CD14-positive monocyte (primary cell): ENCODE measurements around the gene TCAIM. TPM values are rescaled to one million over a fixed set of nuclear protein-coding genes. Genes with fewer than 3 reads are reported as not detected.

Source experiments
- DNase-seq, 3 donors: peaks; one replicate each; pipeline ENCODE4 v3.0.0-alpha.2; 2011 to 2022
- H2AFZ ChIP-seq: 2 replicates; pipeline ENCODE4 v1.6.0; 2012; ENCODE audit warnings: mild to moderate bottlenecking, low read depth, low read length, inconsistent platforms; ENCODE audit not compliant: insufficient read depth, poor library complexity, severe bottlenecking
- H3K27ac ChIP-seq, 2 donors: 1 replicate in 1 of 2; 2 replicates in 1 of 2; pipeline ENCODE4 v1.5.1; 2012 to 2013; ENCODE audit warnings: low read length in 2 of 2, control low read depth in 1 of 2, inconsistent platforms in 1 of 2, low read depth in 1 of 2, mild to moderate bottlenecking in 1 of 2
- H3K27me3 ChIP-seq, 2 donors: one replicate each; pipeline versions ENCODE4 v1.6.0 to v1.6.1; 2011 to 2013; ENCODE audit warnings: low read length in 2 of 2; ENCODE audit not compliant: control insufficient read depth in 2 of 2, insufficient read depth in 2 of 2
- H3K36me3 ChIP-seq, 2 donors: replicated peaks in 1 of 2; 1 replicate in 1 of 2; 2 replicates in 1 of 2; pipeline versions ENCODE4 v1.5.1 to v1.6.1; 2012 to 2013; ENCODE audit warnings: low read length in 2 of 2, control low read depth in 1 of 2, inconsistent platforms in 1 of 2, mild to moderate bottlenecking in 1 of 2; ENCODE audit not compliant: insufficient read depth in 2 of 2, control insufficient read depth in 1 of 2
- H3K4me1 ChIP-seq, 2 donors: 1 replicate in 1 of 2; 2 replicates in 1 of 2; pipeline versions ENCODE4 v1.5.1 to v1.6.1; 2012 to 2013; ENCODE audit warnings: low read length in 2 of 2, control low read depth in 1 of 2, inconsistent platforms in 1 of 2, mild to moderate bottlenecking in 1 of 2, moderate library complexity in 1 of 2; ENCODE audit not compliant: insufficient read depth in 2 of 2, control insufficient read depth in 1 of 2
- H3K4me2 ChIP-seq: replicated peaks from 2 replicates; pipeline ENCODE3; 2012; ENCODE audit warnings: low read length, moderate library complexity, mild to moderate bottlenecking; ENCODE audit not compliant: poor library complexity, severe bottlenecking; ENCODE audit errors: extremely low read depth
- H3K4me3 ChIP-seq, 3 experiments: fragments of 200-600 bp in 1 of 3; sonication (generic) in 1 of 3; replicated peaks in 1 of 3; 1 replicate in 2 of 3; 2 replicates in 1 of 3; pipeline ENCODE4 v1.5.1; 2011 to 2013; ENCODE audit warnings: low read length in 3 of 3, mild to moderate bottlenecking in 3 of 3, control low read depth in 2 of 3, low read depth in 2 of 3, inconsistent platforms in 1 of 3, moderate library complexity in 1 of 3
- H3K79me2 ChIP-seq: 2 replicates; pipeline ENCODE4 v1.6.0; 2012; ENCODE audit warnings: mild to moderate bottlenecking, control low read depth, inconsistent platforms, low read length, moderate library complexity; ENCODE audit not compliant: insufficient read depth
- H3K9ac ChIP-seq: 2 replicates; pipeline ENCODE4 v1.6.0; 2017; ENCODE audit warnings: low read length, mild to moderate bottlenecking; ENCODE audit not compliant: insufficient read depth, poor library complexity, severe bottlenecking
- H3K9me3 ChIP-seq, 2 donors: replicated peaks in 1 of 2; 1 replicate in 1 of 2; 2 replicates in 1 of 2; pipeline versions ENCODE4 v1.5.1 to v1.6.1; 2012 to 2013; ENCODE audit warnings: low read length in 2 of 2, control low read depth in 1 of 2; ENCODE audit not compliant: control insufficient read depth in 1 of 2, insufficient read depth in 1 of 2
- H4K20me1 ChIP-seq: 2 replicates; pipeline ENCODE4 v1.6.0; 2012; ENCODE audit warnings: mild to moderate bottlenecking, low read length, control low read depth, moderate library complexity; ENCODE audit not compliant: insufficient read depth
- H3K27ac Mint-ChIP-seq, 7 donors: one replicate each; pipeline ENCODE4 v1.8.0; 2020; ENCODE audit warnings: mild to moderate bottlenecking in 7 of 7, mixed read lengths in 7 of 7, moderate library complexity in 6 of 7, inconsistent platforms in 2 of 7
- H3K27me3 Mint-ChIP-seq, 3 donors: one replicate each; pipeline ENCODE4 v1.8.0; 2021 to 2022; ENCODE audit warnings: low read depth in 3 of 3, mild to moderate bottlenecking in 3 of 3, mixed read lengths in 3 of 3, moderate library complexity in 3 of 3, inconsistent platforms in 1 of 3
- H3K36me3 Mint-ChIP-seq, 2 donors: one replicate each; pipeline ENCODE4 v1.8.0; 2020; ENCODE audit warnings: mixed read lengths in 2 of 2, inconsistent platforms in 1 of 2, mild to moderate bottlenecking in 1 of 2
- H3K4me1 Mint-ChIP-seq: one replicate; pipeline ENCODE4 v1.8.0; 2020; ENCODE audit warnings: mild to moderate bottlenecking, mixed read lengths
- H3K4me3 Mint-ChIP-seq, 2 donors: one replicate each; pipeline ENCODE4 v1.8.0; 2020; ENCODE audit warnings: mild to moderate bottlenecking in 2 of 2, mixed read lengths in 2 of 2, moderate library complexity in 1 of 2
- H3K9me3 Mint-ChIP-seq, 7 donors: one replicate each; pipeline ENCODE4 v1.8.0; 2020 to 2022; ENCODE audit warnings: mixed read lengths in 7 of 7, mild to moderate bottlenecking in 6 of 7, moderate library complexity in 6 of 7, inconsistent platforms in 2 of 7
- CTCF ChIP-seq: fragments of 200-600 bp; IDR thresholded peaks from one replicate; pipeline ENCODE4 v1.8.0; 2022; ENCODE audit warnings: antibody characterized with exemption, mild to moderate bottlenecking
- WGBS: methylation state at CpG from one replicate; pipeline ENCODE4 v1.1.5; 2013; ENCODE audit warnings: missing lambda C conversion rate; ENCODE audit not compliant: insufficient coverage; 5-methylcytosine and 5-hydroxymethylcytosine counted together
- intact Hi-C, 2 donors: fragments of 100-400 bp; cut with micrococcal nuclease; formaldehyde crosslinking; loops; one replicate each; pipeline versions ENCODE4 v1.15.0 to v1.15.1; 2023
- polyA plus RNA-seq, 3 donors: library from polyadenylated mRNA; depleted of rRNA in 1 of 3; unstranded in 2 of 3; stranded (reverse) in 1 of 3; fragments of 300-500 nt in 2 of 3; fragments of >200 nt in 1 of 3; fragmentation: Illumina TruSeq in 2 of 3; gene quantifications; 1 replicate in 2 of 3; 2 replicates in 1 of 3; pipeline ENCODE4 v1.2.3, GENCODE V29; 2012 to 2021

Gene TCAIM
- polyA plus RNA-seq, 3 donors, result 9.1 to 26.7 (median 20.0) TPM

DNA sequence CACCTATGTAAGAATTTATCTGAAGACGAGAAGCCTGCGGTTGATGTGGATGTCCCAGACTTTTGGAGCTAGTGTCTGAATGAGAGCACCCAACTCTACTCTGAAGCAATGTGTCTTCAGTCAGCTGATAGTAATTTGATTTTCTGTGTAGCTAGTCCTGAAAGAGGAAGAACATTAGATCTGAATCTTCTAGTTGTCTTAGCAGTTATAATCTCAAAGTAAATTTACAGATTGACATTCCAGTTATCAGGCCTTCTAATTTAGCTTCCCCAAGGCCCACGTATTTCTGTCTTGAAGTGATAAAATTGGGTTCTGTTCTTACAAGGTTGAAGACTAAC, 1.5 kb downstream of the TCAIM start:
- peak overlapping the region in 1 of 3 experiments; percentile 92 for H3K4me3 ChIP-seq
- H3K27ac Mint-ChIP-seq, result peak overlapping the region in 6 of 7 donors; percentile 25 to 99 (median 81)
- WGBS, result no CpG with 5 or more reads among the region's 3 CpGs
- no peak for TF ChIP-seq CTCF
- H3K9me3 Mint-ChIP-seq, result no peaks in the 10 kb centered on the region
- H2AFZ ChIP-seq, result no peak overlapping the region
- H4K20me1 ChIP-seq, result no peaks in the 10 kb centered on the region
- no peak overlapping the region for H3K9ac ChIP-seq
- peak overlapping the region; percentile 95 for H3K4me2 ChIP-seq
- H3K4me1 Mint-ChIP-seq, result peaks cover 24% of the 10 kb centered on the region
- H3K79me2 ChIP-seq, result peaks cover 38% of the 10 kb centered on the region
- no peak for DNase-seq
- H3K4me3 Mint-ChIP-seq, result peak overlapping the region; percentile 3 to 99
- H3K36me3 ChIP-seq, result no peaks in the 10 kb centered on the region
- intact Hi-C loops, result loop anchor here in 1 of 2 donors (10.0 kb wide), 1 partner anchor 95 kb away; no protein-coding TSS in a partner anchor
- H3K9me3 ChIP-seq, result no peaks in the 10 kb centered on the region
- peak overlapping the region in 1 of 2 donors; percentile 98 for H3K27ac ChIP-seq
- no peaks in the 10 kb centered on the region for H3K27me3 ChIP-seq
- peaks cover 1 to 3% of the 10 kb centered on the region in 2 donors for H3K36me3 Mint-ChIP-seq
- H3K4me1 ChIP-seq, result peaks cover 14 to 17% of the 10 kb centered on the region in 2 donors
- peaks cover 0 to 2% (median 0%) of the 10 kb centered on the region in 3 donors for H3K27me3 Mint-ChIP-seq

- no peak for TF ChIP-seq CTCF
- Histone ChIP-seq H3K27ac (no peak overlapping the region), H3K9me3 (no peaks in the 10 kb centered on the region), H3K27me3 (no peaks in the 10 kb centered on the region), H4K20me1 (no peaks in the 10 kb centered on the region), H3K36me3 (no peaks in the 10 kb centered on the region), H3K9ac (no peak overlapping the region), H3K4me1 (peaks cover 14 to 17% of the 10 kb centered on the region in 2 donors), H2AFZ (no peak overlapping the region), H3K4me3 (no peak overlapping the region), H3K79me2 (peaks cover 41% of the 10 kb centered on the region), H3K4me2 (no peak overlapping the region)
- no peak for DNase-seq
- no CpG with 5 or more reads among the region's 1 CpG for WGBS
- Mint-ChIP-seq H3K4me3 (no peak overlapping the region), H3K36me3 (peaks cover 1 to 3% of the 10 kb centered on the region in 2 donors), H3K27me3 (peaks cover 0 to 2% (median 0%) of the 10 kb centered on the region in 3 donors), H3K27ac (no peak overlapping the region), H3K4me1 (peaks cover 23% of the 10 kb centered on the region), H3K9me3 (no peaks in the 10 kb centered on the region)
- intact Hi-C loops, result loop anchor here in 1 of 2 donors (10.0 kb wide), 1 partner anchor 93 kb away; no protein-coding TSS in a partner anchor
Measured at GRCh38 chr3:44342176-44342790, 3.7 kb downstream of the TCAIM start.
